ENCODE results near the gene DTX2. TPM values are rescaled to one million over a fixed set of nuclear protein-coding genes. Genes with fewer than 3 reads are reported as not detected.
"Not testable (repeated sequence)": the region's sequence is repeated elsewhere in the genome, so short reads cannot be mapped to it uniquely, and the experiment has no call there.

The DTX2 gene
- polyA plus RNA-seq, 2 of the 4 experiments (the other 2 are of a cell fraction), result 11.2 to 52.7 TPM

DNA sequence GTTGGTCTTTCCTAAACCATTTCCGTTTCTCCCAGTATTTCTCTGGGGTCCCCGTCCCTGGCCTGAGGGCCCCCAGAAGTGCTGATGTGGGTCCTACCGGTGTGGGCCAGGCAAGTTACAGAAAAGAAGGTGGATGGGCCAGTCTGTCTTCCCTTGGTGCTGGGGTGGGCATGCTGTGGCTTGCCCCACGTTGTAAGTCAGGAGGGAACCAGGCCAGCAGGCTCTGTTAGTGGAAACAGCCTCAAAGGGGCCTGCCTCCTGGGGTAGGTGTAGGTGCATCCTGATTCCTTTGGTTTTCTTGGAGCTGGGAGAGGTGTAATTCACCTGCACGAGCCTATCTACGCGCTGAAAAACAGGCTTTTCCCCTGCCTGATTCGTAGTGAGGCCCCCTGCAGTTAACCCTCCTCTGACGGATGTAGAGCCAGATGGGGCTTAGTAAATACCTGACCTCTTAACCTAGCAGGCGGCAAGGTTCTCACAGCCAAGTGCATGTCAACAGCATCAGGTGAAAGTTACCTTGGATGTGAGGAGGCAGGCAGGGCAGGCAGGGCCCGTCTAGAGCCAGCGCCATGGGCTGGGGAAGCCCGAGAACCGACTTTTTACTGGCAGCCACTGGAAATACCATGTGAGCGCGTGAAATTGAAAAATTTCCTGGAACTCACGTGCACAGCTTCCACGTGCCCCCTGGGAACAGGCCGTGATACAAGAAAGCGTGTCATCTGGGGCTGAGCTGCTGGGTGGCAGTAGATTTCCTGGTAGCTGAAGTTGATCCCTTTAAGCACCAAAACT lies 24.5 kb downstream of the DTX2 start:
- FAIRE-seq; H3K9me3 ChIP-seq; H3K4me2 ChIP-seq; DNase-seq (ENCODE audit: low read depth in 1 of 2, low spot score in 1 of 2); ATAC-seq; H3K27ac ChIP-seq; H3K4me3 ChIP-seq; POLR2A ChIA-PET; CTCF ChIA-PET; H3K4me1 ChIP-seq: not testable (repeated sequence)
- WGBS (ENCODE audit: missing lambda C conversion rate), result 93% methylated on average over 6 of the region's 20 CpGs

DNA sequence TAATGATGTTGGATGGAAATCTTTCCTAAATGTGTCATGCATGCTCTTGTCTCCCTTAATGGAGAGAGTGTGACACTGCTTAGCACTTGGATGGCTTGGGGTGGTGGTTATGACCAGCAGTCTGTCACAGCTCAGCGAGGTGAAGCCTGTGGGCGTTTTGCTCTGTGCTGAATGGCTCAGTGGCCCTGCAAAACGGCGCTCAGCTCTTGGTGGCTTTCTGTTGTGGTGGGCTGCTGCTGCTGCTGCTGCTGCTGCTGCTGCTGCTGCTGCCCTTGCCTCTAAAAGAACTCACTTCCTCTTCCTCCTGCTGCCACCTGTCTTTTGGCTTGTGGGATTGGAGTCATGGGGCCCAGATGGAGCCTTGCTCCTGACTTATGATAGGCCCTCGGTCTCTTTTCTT lies 25.1 kb downstream of the DTX2 start:
- WGBS (ENCODE audit: missing lambda C conversion rate), result 96% methylated on average over 3 of the region's 5 CpGs
- H3K4me2 ChIP-seq; FAIRE-seq; H3K4me1 ChIP-seq; DNase-seq (ENCODE audit: low read depth in 1 of 2, low spot score in 1 of 2); H3K4me3 ChIP-seq; POLR2A ChIA-PET; H3K9me3 ChIP-seq; CTCF ChIA-PET; H3K27ac ChIP-seq: not testable (repeated sequence)
- peak; percentile 31 to 33; a peak in 3 of 6 replicates for ATAC-seq

DNA sequence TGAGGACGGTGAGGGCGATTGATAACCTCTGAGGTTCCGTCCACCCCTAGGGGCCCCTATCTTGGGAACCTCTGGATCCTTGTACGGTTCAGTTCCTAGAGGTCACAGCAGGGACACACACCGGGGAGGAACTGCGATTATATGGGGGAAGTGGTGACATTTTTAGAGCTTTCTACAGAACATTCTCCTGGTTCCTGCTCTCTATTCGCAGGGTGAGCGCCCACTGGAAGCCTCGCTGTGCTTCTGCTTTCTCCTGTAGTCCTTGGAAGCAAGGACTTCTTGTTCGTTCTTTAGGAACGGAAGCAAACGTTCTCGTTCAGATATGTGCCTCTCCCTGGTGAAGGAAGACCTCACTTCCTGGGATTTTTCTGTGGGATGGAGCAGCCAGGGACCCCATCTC lies 26.5 kb downstream of the DTX2 start:
- CTCF ChIA-PET; H3K4me3 ChIP-seq; ATAC-seq; H3K4me1 ChIP-seq; DNase-seq (ENCODE audit: low read depth in 1 of 2, low spot score in 1 of 2); FAIRE-seq; H3K27ac ChIP-seq; H3K4me2 ChIP-seq; H3K9me3 ChIP-seq; POLR2A ChIA-PET: not testable (repeated sequence)
- WGBS (ENCODE audit: missing lambda C conversion rate), result 80% methylated on average over 5 of the region's 13 CpGs

DNA sequence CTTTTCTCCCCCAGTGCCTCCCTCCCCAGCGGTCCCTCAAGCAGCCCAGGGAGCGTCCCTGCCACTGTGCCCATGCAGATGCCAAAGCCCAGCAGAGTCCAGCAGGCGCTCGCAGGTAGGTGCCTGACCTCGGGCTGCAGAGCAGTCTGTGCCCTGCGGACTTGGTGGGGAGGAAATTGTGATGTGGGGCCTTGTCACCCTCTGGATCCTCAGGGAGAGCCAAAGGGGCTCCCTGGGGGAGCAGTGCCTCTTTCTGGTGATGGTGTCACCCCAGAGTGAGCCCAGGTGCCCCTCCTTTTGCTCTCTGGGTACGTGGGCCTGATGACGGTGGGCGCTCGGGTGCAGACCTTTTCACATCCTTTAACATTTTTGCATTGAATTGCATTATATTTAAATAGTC lies 30.6 kb downstream of the DTX2 start:
- ATAC-seq, POLR2A ChIA-PET, FAIRE-seq: not testable (repeated sequence)

DNA sequence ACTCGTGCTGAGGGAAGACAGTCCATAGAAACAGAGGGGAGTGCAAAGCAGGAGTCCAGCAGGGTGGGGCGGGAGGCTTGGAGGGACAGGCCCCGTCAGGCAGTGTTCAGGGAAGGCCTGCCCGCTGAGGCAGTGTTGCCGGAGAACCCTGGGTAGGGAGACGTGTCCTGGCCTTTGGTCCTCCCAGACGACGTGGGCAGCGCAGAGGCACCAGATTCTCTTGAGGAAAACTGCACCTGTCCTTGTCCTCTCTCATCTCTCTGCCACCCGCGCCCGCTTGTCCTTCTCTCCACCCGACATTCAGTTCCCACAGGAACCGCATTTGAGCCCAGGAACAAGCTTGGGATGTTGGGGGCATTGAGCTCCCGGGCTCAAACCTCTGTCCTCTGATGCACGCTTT lies 34.2 kb downstream of the DTX2 start:
- H3K27ac ChIP-seq; ATAC-seq; H3K4me2 ChIP-seq; DNase-seq (ENCODE audit: low read depth in 1 of 2, low spot score in 1 of 2); H3K4me3 ChIP-seq; CTCF ChIA-PET; H3K9me3 ChIP-seq; H3K4me1 ChIP-seq; POLR2A ChIA-PET; FAIRE-seq: not testable (repeated sequence)
- WGBS (ENCODE audit: missing lambda C conversion rate), result 93% methylated on average over 12 of the region's 16 CpGs

More for the DNA sequence above, 30.6 kb downstream of the DTX2 start:
- H3K4me2 ChIP-seq; H3K9me3 ChIP-seq; H3K27ac ChIP-seq; CTCF ChIA-PET; H3K4me3 ChIP-seq; H3K4me1 ChIP-seq; DNase-seq (ENCODE audit: low read depth in 1 of 2, low spot score in 1 of 2): not testable (repeated sequence)
- 82% methylated on average over 2 of the region's 10 CpGs for WGBS (ENCODE audit: missing lambda C conversion rate)

DNA sequence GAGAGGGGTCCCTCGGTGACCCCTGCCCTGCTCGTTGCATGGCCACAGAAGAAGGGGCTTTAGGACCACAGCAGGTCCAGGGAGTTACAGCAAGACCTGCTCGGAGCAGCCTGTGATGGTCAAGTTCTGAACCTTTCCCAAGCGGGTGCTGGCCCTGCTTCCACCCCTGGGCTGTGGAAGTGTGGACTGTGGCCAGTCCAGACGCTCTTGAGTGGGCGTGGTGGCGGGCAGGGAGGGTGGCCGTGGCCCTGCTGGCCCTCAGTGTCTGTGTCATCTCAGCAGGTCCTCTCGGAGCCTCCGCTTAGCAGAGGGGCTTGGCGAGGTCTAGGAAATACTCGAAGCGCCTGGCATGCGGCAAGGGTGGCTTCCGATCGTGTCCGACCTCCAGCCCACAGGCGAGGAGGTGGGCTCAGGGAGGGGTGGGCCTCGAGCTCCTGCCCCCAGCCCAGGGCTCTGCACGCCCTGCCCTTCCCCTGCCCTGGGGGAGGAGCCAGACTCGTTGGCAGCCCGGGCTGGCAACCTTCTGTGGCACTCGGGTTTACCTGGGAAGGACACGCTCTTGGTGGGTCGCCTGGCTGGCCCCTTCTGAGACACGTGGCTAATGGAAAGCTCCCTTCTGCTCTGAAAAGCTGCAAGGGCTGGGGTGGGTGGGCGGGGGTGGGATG lies 36.5 kb downstream of the DTX2 start:
- H3K9me3 ChIP-seq; POLR2A ChIA-PET; H3K27ac ChIP-seq; ATAC-seq; DNase-seq (ENCODE audit: low read depth in 1 of 2, low spot score in 1 of 2); FAIRE-seq; H3K4me2 ChIP-seq; H3K4me3 ChIP-seq; CTCF ChIA-PET: not testable (repeated sequence)
- peaks cover 11% of the 10 kb centered on the region; the same call in 1 of the 3 replicates for H3K4me1 ChIP-seq
- WGBS (ENCODE audit: missing lambda C conversion rate), result 100% methylated on average over 5 of the region's 27 CpGs

DNA sequence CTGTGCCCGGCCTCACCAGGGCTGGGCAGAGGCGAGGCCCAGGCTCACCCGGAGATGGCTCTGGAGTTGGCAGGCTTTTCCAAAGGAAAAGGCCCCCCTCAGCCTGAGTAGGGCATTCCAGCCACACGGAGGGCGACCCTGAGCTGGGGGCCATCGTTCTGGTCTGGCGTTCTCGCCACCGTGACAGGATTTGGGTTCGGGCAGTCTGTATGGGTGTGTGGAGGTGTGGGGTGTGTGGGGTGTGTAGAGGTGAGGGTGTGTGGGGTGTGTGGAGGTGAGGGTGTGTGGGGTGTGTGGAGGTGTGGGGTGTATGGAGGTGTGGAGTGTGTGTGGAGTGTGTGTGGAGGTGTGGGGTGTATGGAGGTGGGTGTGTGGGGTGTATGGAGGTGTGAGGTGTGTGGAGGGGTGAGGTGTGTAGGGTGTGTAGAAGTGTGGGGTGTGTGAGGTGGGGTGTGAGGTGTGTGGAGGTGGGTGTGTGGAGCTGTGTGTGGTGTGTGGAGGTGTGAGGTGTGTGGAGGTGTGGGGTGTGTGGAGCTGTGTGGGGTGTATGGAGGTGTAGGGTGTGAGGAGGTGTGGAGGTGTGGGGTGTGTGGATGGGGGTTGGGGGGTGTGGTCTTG lies 37.2 kb downstream of the DTX2 start:
- H3K4me3 ChIP-seq; POLR2A ChIA-PET; H3K9me3 ChIP-seq; H3K27ac ChIP-seq; CTCF ChIA-PET; DNase-seq (ENCODE audit: low read depth in 1 of 2, low spot score in 1 of 2); H3K4me2 ChIP-seq; FAIRE-seq: not testable (repeated sequence)
- 94% methylated on average over 5 of the region's 10 CpGs for WGBS (ENCODE audit: missing lambda C conversion rate)
- H3K4me1 ChIP-seq, result peaks cover 11% of the 10 kb centered on the region; the same call in 1 of the 3 replicates
- ATAC-seq, result 0 out of 6 replicates have a peak, but pooled peaks of 1 of the 2 experiments have one; percentile 0

DNA sequence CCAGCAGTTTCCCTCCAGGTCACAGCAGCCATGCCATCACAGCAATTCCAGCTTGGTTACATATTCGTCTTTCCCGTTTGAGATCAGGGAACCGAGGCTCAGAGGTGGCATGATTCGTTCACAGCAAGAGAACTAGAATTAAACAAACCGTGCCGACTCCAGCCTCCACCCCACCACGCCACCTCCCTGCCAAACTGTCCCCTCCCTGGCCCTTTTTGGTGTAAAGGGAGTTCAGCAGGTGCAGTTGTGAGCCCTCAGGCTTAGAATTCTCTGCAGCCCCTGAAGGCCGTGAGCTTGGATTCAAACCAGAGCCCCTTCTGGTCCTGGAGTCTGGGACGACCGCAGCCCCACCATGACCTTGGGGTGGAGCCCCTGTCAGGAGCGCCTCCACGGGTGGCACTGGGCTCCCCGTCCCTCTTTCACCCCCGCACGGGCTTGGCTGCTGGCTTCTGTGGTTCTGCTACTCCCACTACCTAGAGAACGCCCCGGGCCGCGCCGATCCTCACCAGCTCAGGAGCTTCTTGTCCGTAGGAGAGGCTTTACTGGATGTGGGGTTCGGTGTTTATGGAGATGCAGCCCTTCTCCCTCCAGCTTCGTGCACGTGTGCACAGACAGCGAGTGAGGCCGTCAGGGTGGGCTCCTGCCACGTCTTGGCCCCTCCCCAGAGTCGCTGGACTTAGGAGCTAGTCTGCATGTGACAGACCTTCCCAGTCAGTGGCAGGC lies 37.9 kb downstream of the DTX2 start:
- H3K9me3 ChIP-seq; DNase-seq (ENCODE audit: low read depth in 1 of 2, low spot score in 1 of 2); POLR2A ChIA-PET; H3K27ac ChIP-seq; H3K4me2 ChIP-seq; H3K4me3 ChIP-seq: not testable (repeated sequence)
- peaks cover 12% of the 10 kb centered on the region; the same call in 2 of the 3 replicates for H3K4me1 ChIP-seq
- 45% methylated on average over 7 of the region's 28 CpGs for WGBS (ENCODE audit: missing lambda C conversion rate)
- ATAC-seq (peak; percentile 2 to 3; a peak in 3 of 6 replicates), FAIRE-seq (peak; percentile 90)
- CTCF ChIA-PET, result interaction anchor here (0.5 kb wide), 1 partner anchor 121 kb away, joined by 4 read pairs; no protein-coding TSS in a partner anchor

DNA sequence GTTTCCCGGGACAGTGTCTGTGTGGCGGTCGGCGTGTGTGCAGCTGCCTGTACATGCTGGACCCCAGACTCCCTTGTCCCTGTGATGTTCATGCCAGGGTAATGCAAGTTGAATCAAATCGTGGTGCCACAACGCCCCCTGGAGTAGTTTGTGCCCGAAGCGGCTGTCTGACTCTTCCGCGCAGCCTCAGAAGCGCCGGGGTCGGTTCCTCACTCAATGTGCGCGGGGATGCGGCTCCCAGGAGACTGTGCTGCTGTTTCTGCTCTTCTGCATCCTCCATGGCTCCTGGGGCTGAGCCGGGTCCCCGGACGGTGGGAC lies 38.4 kb downstream of the DTX2 start:
- DNase-seq (ENCODE audit: low read depth in 1 of 2, low spot score in 1 of 2); H3K4me2 ChIP-seq; POLR2A ChIA-PET; H3K9me3 ChIP-seq; H3K27ac ChIP-seq; H3K4me3 ChIP-seq: not testable (repeated sequence)
- CTCF ChIA-PET, result interaction anchor here (0.5 kb wide), 1 partner anchor 121 kb away, joined by 4 read pairs; no protein-coding TSS in a partner anchor
- ATAC-seq, result peak; percentile 10 to 51; a peak in 5 of 6 replicates
- WGBS (ENCODE audit: missing lambda C conversion rate), result no CpG with 5 or more reads among the region's 19 CpGs
- peak; percentile 13 for FAIRE-seq
- peaks cover 17% of the 10 kb centered on the region for H3K4me1 ChIP-seq

DNA sequence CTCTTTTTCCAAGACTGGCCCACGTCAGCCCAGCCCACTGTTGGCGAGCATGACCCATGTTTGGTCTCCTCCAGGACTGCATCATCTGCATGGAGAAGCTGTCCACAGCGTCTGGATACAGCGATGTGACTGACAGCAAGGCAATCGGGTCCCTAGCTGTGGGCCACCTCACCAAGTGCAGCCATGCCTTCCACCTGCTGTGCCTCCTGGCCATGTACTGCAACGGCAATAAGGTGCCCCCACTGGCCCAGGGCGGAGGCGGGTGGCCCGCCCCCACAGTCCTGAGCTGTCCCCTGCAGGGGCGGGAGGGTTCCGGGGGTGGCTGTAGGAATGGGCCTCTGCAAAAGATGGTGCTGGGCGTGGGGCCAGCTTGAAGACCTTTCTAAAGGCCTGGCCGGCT lies 40.7 kb downstream of the DTX2 start:
- ATAC-seq; FAIRE-seq; DNase-seq (ENCODE audit: low read depth in 1 of 2, low spot score in 1 of 2); H3K4me3 ChIP-seq; H3K9me3 ChIP-seq; POLR2A ChIA-PET; H3K4me2 ChIP-seq; CTCF ChIA-PET: not testable (repeated sequence)
- 74% methylated on average over 6 of the region's 13 CpGs for WGBS (ENCODE audit: missing lambda C conversion rate)
- Histone ChIP-seq H3K4me1 (peaks cover 26% of the 10 kb centered on the region), H3K27ac (peak overlapping the region in 1 of 2 experiments; percentile 73; a peak in 2 of 6 replicates)

DNA sequence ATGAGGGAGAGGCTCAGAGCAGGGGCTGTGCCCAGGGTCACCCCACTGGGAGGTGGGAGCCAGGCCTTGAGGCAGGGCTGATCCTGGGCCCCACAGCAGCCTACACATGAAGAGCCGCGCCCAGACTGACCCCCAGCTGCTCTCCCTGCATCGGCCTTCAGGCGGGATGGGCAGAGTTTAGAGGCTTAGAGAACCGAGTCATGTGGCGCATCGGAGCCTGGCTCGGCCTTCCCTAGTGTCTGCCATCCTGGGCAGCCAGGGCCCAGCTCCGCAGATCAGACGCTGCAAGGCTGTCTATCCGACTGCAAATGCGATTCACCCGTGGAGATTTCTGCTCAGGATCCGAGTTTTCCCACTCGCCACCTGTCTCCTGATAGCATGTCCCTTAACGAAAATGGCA lies 41.3 kb downstream of the DTX2 start:
- H3K27ac ChIP-seq, result peak overlapping the region in 1 of 2 experiments; percentile 39; a peak in 1 of 6 replicates
- FAIRE-seq; CTCF ChIA-PET; DNase-seq (ENCODE audit: low read depth in 1 of 2, low spot score in 1 of 2); H3K9me3 ChIP-seq; ATAC-seq; H3K4me3 ChIP-seq; H3K4me2 ChIP-seq; POLR2A ChIA-PET: not testable (repeated sequence)
- 75% methylated on average over 6 of the region's 16 CpGs for WGBS (ENCODE audit: missing lambda C conversion rate)
- H3K4me1 ChIP-seq, result peaks cover 26% of the 10 kb centered on the region

Measured in A549 (cell line).